ENCODE measurements around the gene RAET1G. TPM values are rescaled to one million over a fixed set of nuclear protein-coding genes. Genes with fewer than 3 reads are reported as not detected.
"Not testable (repeated sequence)": the region's sequence is repeated elsewhere in the genome, so short reads cannot be mapped to it uniquely, and the experiment has no call there.

RAET1G gene
- polyA plus RNA-seq, 1 of the 3 experiments (the other 2 are of a cell fraction) = 2.5 TPM

GRCh38 chr6:149922091-149922490 is 830 bp downstream of the RAET1G start:
- H3K4me1 ChIP-seq (ENCODE audit: control insufficient read depth in 1 of 2, insufficient read depth in 2 of 2, low read depth in 1 of 2, low read length in 1 of 2); H3K4me2 ChIP-seq; H2AFZ ChIP-seq (ENCODE audit: low read depth); H3K27ac ChIP-seq (ENCODE audit: low read depth in 2 of 2, low read length in 1 of 2); H3F3A ChIP-seq (replicated peaks; ENCODE audit: insufficient read depth); H4K20me1 ChIP-seq (ENCODE audit: insufficient read depth); H3K9me3 ChIP-seq; DNase-seq; H3K36me3 ChIP-seq (replicated peaks in 1 of 2; ENCODE audit: control insufficient read depth in 1 of 2, insufficient read depth in 2 of 2, low read length in 1 of 2); H3K9me2 ChIP-seq; H3K9ac ChIP-seq; H3K27me3 ChIP-seq (ENCODE audit: insufficient read depth); H3K79me2 ChIP-seq (ENCODE audit: insufficient read depth): not testable (repeated sequence)
- ChIA-PET CTCF (interaction anchor here (0.6 to 1.1 kb wide), 3 partner anchors 81 to 1036 kb away, joined by 3 read pairs; no protein-coding TSS in a partner anchor), POLR2A (interaction anchor here (0.9 kb wide), 1 partner anchor 16 kb away, joined by 3 read pairs; no protein-coding TSS in a partner anchor)
- 71% methylated on average over 5 of the region's 5 CpGs for WGBS (ENCODE audit: low lambda C conversion rate)
- H3K4me3 ChIP-seq (ENCODE audit: low read depth in 2 of 2, low read length in 1 of 2) = peak overlapping the region in 1 of 2 experiments; percentile 72; a peak in 2 of 4 replicates

GRCh38 chr6:149921361-149921760 is 1.6 kb downstream of the RAET1G start:
- POLR2A ChIA-PET = no interaction called here
- WGBS (ENCODE audit: low lambda C conversion rate) = 76% methylated on average over 6 of the region's 6 CpGs
- no peak for DNase-seq
- H3K27ac ChIP-seq (ENCODE audit: low read depth in 2 of 2, low read length in 1 of 2) = no peak overlapping the region
- H3F3A ChIP-seq (replicated peaks; ENCODE audit: insufficient read depth) = no peaks in the 10 kb centered on the region
- H3K36me3 ChIP-seq (replicated peaks in 1 of 2; ENCODE audit: control insufficient read depth in 1 of 2, insufficient read depth in 2 of 2, low read length in 1 of 2) = no peaks in the 10 kb centered on the region
- H3K4me2 ChIP-seq = no peak overlapping the region
- H3K9me2 ChIP-seq = no peaks in the 10 kb centered on the region
- H3K9ac ChIP-seq = no peak overlapping the region
- no peaks in the 10 kb centered on the region for H4K20me1 ChIP-seq (ENCODE audit: insufficient read depth)
- H3K4me1 ChIP-seq (ENCODE audit: control insufficient read depth in 1 of 2, insufficient read depth in 2 of 2, low read depth in 1 of 2, low read length in 1 of 2) = peaks cover 0 to 9% of the 10 kb centered on the region in 2 experiments; a peak in 1 of 4 replicates
- TF ChIP-seq MEF2A (IDR thresholded peaks at IDR 0.05; ENCODE audit: borderline replicate concordance, low read depth) = no peak
- no peak for TF ChIP-seq PBX3 (IDR thresholded peaks at IDR 0.05)
- TF ChIP-seq MAX (IDR thresholded peaks at IDR 0.05; ENCODE audit: low read depth) = no peak
- TF ChIP-seq FOXM1 (IDR thresholded peaks at IDR 0.05; ENCODE audit: low read depth) = no peak
- TF ChIP-seq, protein P1, sequence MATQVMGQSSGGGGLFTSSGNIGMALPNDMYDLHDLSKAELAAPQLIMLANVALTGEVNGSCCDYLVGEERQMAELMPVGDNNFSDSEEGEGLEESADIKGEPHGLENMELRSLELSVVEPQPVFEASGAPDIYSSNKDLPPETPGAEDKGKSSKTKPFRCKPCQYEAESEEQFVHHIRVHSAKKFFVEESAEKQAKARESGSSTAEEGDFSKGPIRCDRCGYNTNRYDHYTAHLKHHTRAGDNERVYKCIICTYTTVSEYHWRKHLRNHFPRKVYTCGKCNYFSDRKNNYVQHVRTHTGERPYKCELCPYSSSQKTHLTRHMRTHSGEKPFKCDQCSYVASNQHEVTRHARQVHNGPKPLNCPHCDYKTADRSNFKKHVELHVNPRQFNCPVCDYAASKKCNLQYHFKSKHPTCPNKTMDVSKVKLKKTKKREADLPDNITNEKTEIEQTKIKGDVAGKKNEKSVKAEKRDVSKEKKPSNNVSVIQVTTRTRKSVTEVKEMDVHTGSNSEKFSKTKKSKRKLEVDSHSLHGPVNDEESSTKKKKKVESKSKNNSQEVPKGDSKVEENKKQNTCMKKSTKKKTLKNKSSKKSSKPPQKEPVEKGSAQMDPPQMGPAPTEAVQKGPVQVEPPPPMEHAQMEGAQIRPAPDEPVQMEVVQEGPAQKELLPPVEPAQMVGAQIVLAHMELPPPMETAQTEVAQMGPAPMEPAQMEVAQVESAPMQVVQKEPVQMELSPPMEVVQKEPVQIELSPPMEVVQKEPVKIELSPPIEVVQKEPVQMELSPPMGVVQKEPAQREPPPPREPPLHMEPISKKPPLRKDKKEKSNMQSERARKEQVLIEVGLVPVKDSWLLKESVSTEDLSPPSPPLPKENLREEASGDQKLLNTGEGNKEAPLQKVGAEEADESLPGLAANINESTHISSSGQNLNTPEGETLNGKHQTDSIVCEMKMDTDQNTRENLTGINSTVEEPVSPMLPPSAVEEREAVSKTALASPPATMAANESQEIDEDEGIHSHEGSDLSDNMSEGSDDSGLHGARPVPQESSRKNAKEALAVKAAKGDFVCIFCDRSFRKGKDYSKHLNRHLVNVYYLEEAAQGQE (IDR thresholded peaks at IDR 0.05; ENCODE audit: low read depth, low read length) = no peak
- TF ChIP-seq YY1 (IDR thresholded peaks at IDR 0.05; ENCODE audit: low read depth) = no peak
- TF ChIP-seq TAF1 (IDR thresholded peaks at IDR 0.05; ENCODE audit: borderline replicate concordance, low read depth, low read length) = no peak
- no peak for TF ChIP-seq USF1 (IDR thresholded peaks at IDR 0.05; ENCODE audit: borderline replicate concordance, low read depth)
- no peak for TF ChIP-seq TEAD4 (IDR thresholded peaks at IDR 0.05; ENCODE audit: borderline replicate concordance, insufficient read depth)
- TF ChIP-seq RAD21 (IDR thresholded peaks at IDR 0.05; ENCODE audit: low read length) = no peak
- TF ChIP-seq JUND (IDR thresholded peaks at IDR 0.05) = no peak
- TF ChIP-seq EZH2phosphoT487 (IDR thresholded peaks at IDR 0.05; ENCODE audit: borderline replicate concordance, low read depth) = no peak
- TF ChIP-seq CHD2 (IDR thresholded peaks at IDR 0.05; ENCODE audit: low read length, partially characterized antibody) = no peak
- TF ChIP-seq FOSL2 (IDR thresholded peaks at IDR 0.05; ENCODE audit: borderline replicate concordance, low read depth) = no peak
- no peak for TF ChIP-seq CTCF (IDR thresholded peaks at IDR 0.05)
- TF ChIP-seq RFX5 (IDR thresholded peaks at IDR 0.05; ENCODE audit: low read length) = no peak
- TF ChIP-seq TCF12 (IDR thresholded peaks at IDR 0.05) = no peak
- TF ChIP-seq RCOR1 (IDR thresholded peaks at IDR 0.05; ENCODE audit: low read length) = no peak
- TF ChIP-seq USF2 (IDR thresholded peaks at IDR 0.05; ENCODE audit: borderline replicate concordance, low read depth, low read length) = no peak
- TF ChIP-seq POLR2AphosphoS5 (IDR thresholded peaks at IDR 0.05; ENCODE audit: low read depth, low read length) = no peak
- no peak overlapping the region for H3K4me3 ChIP-seq (ENCODE audit: low read depth in 2 of 2, low read length in 1 of 2)
- no peaks in the 10 kb centered on the region for H3K27me3 ChIP-seq (ENCODE audit: insufficient read depth)
- no peaks in the 10 kb centered on the region for H3K9me3 ChIP-seq
- H2AFZ ChIP-seq (ENCODE audit: low read depth) = no peak overlapping the region
- no peaks in the 10 kb centered on the region for H3K79me2 ChIP-seq (ENCODE audit: insufficient read depth)
- CTCF ChIA-PET = interaction anchor here (1.1 kb wide), 1 partner anchor 81 kb away, joined by 3 read pairs; no protein-coding TSS in a partner anchor

Data from SK-N-SH (cell line).